HUES6 (cell line): ENCODE results near the gene GALNTL6.

Source experiments
- H3K27ac ChIP-seq: 2 replicates; pipeline ENCODE4 v1.7.0; 2013; ENCODE audit warnings: low read depth, mild to moderate bottlenecking, low read length, inconsistent platforms
- H3K27me3 ChIP-seq: 2 replicates; pipeline ENCODE4 v1.6.1; 2013; ENCODE audit warnings: low read length; ENCODE audit not compliant: control insufficient read depth, insufficient read depth
- H3K36me3 ChIP-seq: 2 replicates; pipeline ENCODE4 v1.6.1; 2013; ENCODE audit warnings: low read length; ENCODE audit not compliant: control insufficient read depth, insufficient read depth
- H3K4me1 ChIP-seq: 2 replicates; pipeline ENCODE4 v1.6.1; 2013; ENCODE audit warnings: low read length; ENCODE audit not compliant: control insufficient read depth, insufficient read depth
- H3K4me3 ChIP-seq: 2 replicates; pipeline ENCODE4 v1.5.1; 2013; ENCODE audit warnings: low read depth, low read length
- H3K9ac ChIP-seq: one replicate; pipeline ENCODE4 v1.6.1; 2013; ENCODE audit warnings: mild to moderate bottlenecking, low read length
- H3K9me3 ChIP-seq: 2 replicates; pipeline ENCODE4 v1.6.1; 2013; ENCODE audit warnings: low read depth, low read length; ENCODE audit not compliant: control insufficient read depth, insufficient read depth

GALNTL6 gene

GRCh38 chr4:173073939-173074500 is 1260.8 kb downstream of the GALNTL6 start:
- no peaks in the 10 kb centered on the region for H3K36me3 ChIP-seq
- H3K27me3 ChIP-seq = no peaks in the 10 kb centered on the region
- 0 out of 2 replicates have a peak overlapping the region, but pooled peaks have one; percentile 8 for H3K4me3 ChIP-seq
- peak overlapping the region; percentile 77 for H3K27ac ChIP-seq
- peak overlapping the region; percentile 48 for H3K9ac ChIP-seq
- peaks cover 24% of the 10 kb centered on the region for H3K4me1 ChIP-seq
- peaks cover 21% of the 10 kb centered on the region for H3K9me3 ChIP-seq

GRCh38 chr4:173074501-173074946 is 1261.3 kb downstream of the GALNTL6 start:
- H3K36me3 ChIP-seq = no peaks in the 10 kb centered on the region
- peaks cover 19% of the 10 kb centered on the region for H3K9me3 ChIP-seq
- peak overlapping the region; percentile 77; the same call in 1 of the 2 replicates for H3K27ac ChIP-seq
- peak overlapping the region; percentile 48 for H3K9ac ChIP-seq
- peaks cover 24% of the 10 kb centered on the region for H3K4me1 ChIP-seq
- no peaks in the 10 kb centered on the region for H3K27me3 ChIP-seq
- 0 out of 2 replicates have a peak overlapping the region, but pooled peaks have one; percentile 1 for H3K4me3 ChIP-seq

GRCh38 chr4:173076903-173077634 is 1263.9 kb downstream of the GALNTL6 start:
- peaks cover 11% of the 10 kb centered on the region for H3K9me3 ChIP-seq
- H3K4me3 ChIP-seq = no peak overlapping the region
- no peak overlapping the region for H3K9ac ChIP-seq
- no peaks in the 10 kb centered on the region for H3K27me3 ChIP-seq
- no peak overlapping the region for H3K27ac ChIP-seq
- H3K36me3 ChIP-seq = no peaks in the 10 kb centered on the region
- peaks cover 24% of the 10 kb centered on the region for H3K4me1 ChIP-seq

GRCh38 chr4:173088144-173088543 is 1274.9 kb downstream of the GALNTL6 start:
- no peak overlapping the region for H3K27ac ChIP-seq
- H3K4me1 ChIP-seq = peaks cover 28% of the 10 kb centered on the region
- no peak overlapping the region for H3K9ac ChIP-seq
- H3K27me3 ChIP-seq = no peaks in the 10 kb centered on the region
- H3K9me3 ChIP-seq = no peaks in the 10 kb centered on the region; the same call in 1 of the 2 replicates
- no peaks in the 10 kb centered on the region for H3K36me3 ChIP-seq
- no peak overlapping the region for H3K4me3 ChIP-seq
